Central memory CD8-positive, alpha-beta T cell (primary cell): Measurements from ENCODE around the gene SLC30A9.

ENCODE experiments used
- ATAC-seq: fragments of 150-1000 bp; cut with Tn5 transposase; replicated peaks from 2 replicates; pipeline ENCODE4 v1.10.0; 2022; ENCODE audit warnings: mild to moderate bottlenecking, moderate FRiP score, moderate number of reproducible peaks; ENCODE audit not compliant: poor library complexity, severe bottlenecking; ENCODE audit errors: extremely low read depth
- DNase-seq, 2 donors: peaks; one replicate each; pipeline ENCODE4 v3.0.0; 2021; ENCODE audit warnings: low spot score in 2 of 2
- H3K27ac Mint-ChIP-seq: one replicate; pipeline ENCODE4 v1.8.0; 2022; ENCODE audit warnings: low read depth, mild to moderate bottlenecking, moderate library complexity, mixed read lengths
- H3K27me3 Mint-ChIP-seq: one replicate; pipeline ENCODE4 v1.8.0; 2022; ENCODE audit warnings: mixed read lengths
- H3K36me3 Mint-ChIP-seq: one replicate; pipeline ENCODE4 v1.8.0; 2022; ENCODE audit warnings: mild to moderate bottlenecking, moderate library complexity, mixed read lengths; ENCODE audit not compliant: insufficient read depth
- H3K4me1 Mint-ChIP-seq: one replicate; pipeline ENCODE4 v1.8.0; 2022; ENCODE audit warnings: mixed read lengths
- H3K4me3 Mint-ChIP-seq: one replicate; pipeline ENCODE4 v1.8.0; 2022; ENCODE audit warnings: mild to moderate bottlenecking, moderate library complexity, mixed read lengths
- H3K9me3 Mint-ChIP-seq: one replicate; pipeline ENCODE4 v1.8.0; 2022; ENCODE audit warnings: mixed read lengths

Gene SLC30A9

DNA sequence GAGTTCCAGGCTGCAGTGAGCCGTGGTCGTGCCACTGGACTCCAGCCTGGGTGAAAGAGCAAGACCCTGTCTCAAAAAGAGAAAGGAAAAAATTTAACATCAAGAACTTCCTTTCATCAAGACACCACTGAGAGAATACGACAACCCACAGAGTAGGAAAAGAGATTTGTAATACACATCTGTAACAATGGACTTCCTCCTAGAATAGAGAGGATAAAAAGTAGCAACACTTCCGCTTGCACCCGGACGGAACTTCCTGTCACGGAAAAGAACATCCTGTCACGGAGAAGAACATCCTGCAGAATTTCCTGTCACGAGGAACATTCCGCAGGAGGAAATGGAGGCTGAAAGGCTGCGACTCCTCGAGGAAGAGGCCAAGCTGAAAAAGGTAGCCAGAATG, 8.9 kb upstream of the SLC30A9 start, which contains the start of gene DCAF4L1:
TSS of gene DCAF4L1 (plus strand) at position 301 of the 400 bp plus-strand sequence. CDS start at position 338, 37 bp downstream.
- no peaks in the 10 kb centered on the region for H3K36me3 Mint-ChIP-seq
- no peak for ATAC-seq
- no peaks in the 10 kb centered on the region for H3K9me3 Mint-ChIP-seq
- H3K27me3 Mint-ChIP-seq: no peaks in the 10 kb centered on the region
- H3K4me1 Mint-ChIP-seq: no peaks in the 10 kb centered on the region
- DNase-seq: no peak
- H3K4me3 Mint-ChIP-seq: no peak within 1 kb of the TSS
- no peak within 1 kb of the TSS for H3K27ac Mint-ChIP-seq

DNA sequence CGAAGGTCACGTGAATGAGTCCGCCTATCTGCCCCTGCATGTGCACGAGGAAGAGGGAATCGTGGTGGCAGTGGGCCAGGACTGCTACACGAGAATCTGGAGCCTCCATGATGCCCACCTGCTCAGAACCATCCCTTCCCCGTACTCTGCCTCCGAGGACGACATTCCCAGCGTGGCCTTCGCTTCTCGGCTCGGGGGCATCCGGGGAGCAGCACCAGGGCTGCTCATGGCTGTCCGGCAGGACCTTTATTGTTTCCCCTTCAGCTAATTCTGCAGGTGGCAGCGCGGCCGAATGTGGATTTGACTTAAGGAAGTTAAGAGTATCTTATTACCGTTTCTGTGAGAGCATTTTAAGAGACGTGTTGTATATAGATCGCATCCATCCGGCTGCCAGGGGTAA, 7.6 kb upstream of the SLC30A9 start:
- Mint-ChIP-seq H3K27me3 (no peaks in the 10 kb centered on the region), H3K4me3 (no peak overlapping the region), H3K4me1 (no peaks in the 10 kb centered on the region), H3K27ac (no peak overlapping the region), H3K9me3 (no peaks in the 10 kb centered on the region), H3K36me3 (no peaks in the 10 kb centered on the region)
- ATAC-seq (no peak), DNase-seq (no peak)

DNA sequence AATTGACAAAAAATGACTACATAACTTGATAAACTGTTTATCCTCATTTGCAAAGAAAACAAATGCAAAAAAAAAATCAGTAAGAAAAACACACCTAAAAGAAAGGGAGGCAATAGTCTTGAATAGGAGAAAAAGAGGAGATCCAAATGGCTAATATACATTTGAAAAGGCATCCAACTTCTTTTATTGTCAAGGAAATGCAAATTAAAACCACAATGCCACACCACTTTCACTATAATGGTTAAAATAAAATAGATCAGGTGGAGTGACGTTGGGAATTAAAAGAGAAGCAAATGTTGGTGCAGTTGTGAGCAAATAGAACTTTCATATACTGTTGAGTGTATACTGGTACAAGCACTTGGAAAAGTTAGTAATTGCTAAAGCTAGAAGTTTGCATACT, 5.2 kb upstream of the SLC30A9 start:
- ATAC-seq (no peak), DNase-seq (no peak)
- no peaks in the 10 kb centered on the region for H3K9me3 Mint-ChIP-seq
- H3K36me3 Mint-ChIP-seq: peaks cover under 1% of the 10 kb centered on the region
- H3K4me3 Mint-ChIP-seq: no peak overlapping the region
- no peak overlapping the region for H3K27ac Mint-ChIP-seq
- H3K4me1 Mint-ChIP-seq: peaks cover 8% of the 10 kb centered on the region
- no peaks in the 10 kb centered on the region for H3K27me3 Mint-ChIP-seq

DNA sequence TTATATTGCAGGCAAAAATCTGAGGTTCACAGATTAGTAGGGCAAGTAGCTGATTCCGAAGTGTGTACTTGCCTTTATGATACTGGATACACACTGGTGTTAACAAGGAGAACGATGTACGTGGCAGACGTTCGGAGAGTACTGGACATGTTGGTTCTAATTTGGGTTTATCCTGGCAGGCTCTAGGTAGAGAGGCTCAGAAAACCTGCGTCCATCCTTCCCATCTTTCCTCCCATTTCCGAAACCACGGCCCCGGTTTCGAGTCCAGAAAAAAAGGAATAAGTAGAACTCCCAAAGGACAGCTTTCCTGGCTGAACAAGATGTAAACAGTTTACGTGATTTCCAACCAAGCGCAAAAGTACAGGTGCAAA, 351 bp upstream of the SLC30A9 start:
- peaks cover 9% of the 10 kb centered on the region for H3K4me1 Mint-ChIP-seq
- peak overlapping the region; percentile 97 for H3K4me3 Mint-ChIP-seq
- H3K36me3 Mint-ChIP-seq: peaks cover 12% of the 10 kb centered on the region
- ATAC-seq (peak; percentile 12), DNase-seq (no peak)
- H3K9me3 Mint-ChIP-seq: no peaks in the 10 kb centered on the region
- H3K27ac Mint-ChIP-seq: peak overlapping the region; percentile 98
- H3K27me3 Mint-ChIP-seq: no peaks in the 10 kb centered on the region

DNA sequence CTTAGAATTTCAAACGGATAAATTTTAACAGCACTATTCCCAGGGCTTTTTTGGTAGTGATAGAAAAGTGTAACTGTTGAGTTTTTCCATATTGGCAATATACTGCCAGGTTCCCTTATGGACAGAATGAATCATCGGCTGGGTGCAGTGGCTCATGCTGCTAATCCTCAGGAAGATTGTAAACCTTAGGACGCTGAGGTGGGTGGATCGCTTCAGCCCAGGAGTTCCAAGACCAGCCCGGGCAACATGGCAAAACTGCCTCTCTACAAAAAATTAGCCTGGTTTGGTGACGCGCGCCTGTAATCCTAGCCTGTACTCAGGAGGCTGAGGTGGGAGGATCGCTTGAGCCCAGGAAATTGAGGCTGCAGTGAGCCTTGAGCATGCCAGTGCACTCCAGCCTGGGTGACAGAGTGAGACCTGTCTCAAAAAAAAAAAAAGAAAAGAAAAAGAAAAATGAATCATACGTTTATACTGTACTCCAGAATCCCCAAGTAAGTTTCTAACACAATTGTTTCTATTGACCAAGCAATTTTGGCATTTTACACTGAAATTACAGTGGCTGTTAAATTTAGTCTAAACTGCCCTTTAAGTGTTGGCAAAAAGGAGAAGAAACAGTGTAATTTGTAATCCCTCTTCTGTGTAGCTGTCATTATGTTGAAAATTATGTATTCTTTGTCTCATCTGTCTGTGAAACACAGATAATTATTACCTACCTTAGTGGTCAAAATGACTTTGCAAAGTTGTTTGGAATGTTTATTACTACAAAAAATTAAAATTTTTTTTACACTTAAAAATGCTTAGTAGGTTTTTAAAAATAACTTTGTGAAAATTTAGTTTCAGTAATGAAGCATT, 1.8 kb downstream of the SLC30A9 start:
- no peak for DNase-seq
- Mint-ChIP-seq H3K4me3 (peak overlapping the region; percentile 23), H3K9me3 (no peaks in the 10 kb centered on the region), H3K27ac (no peak overlapping the region), H3K27me3 (no peaks in the 10 kb centered on the region), H3K36me3 (peaks cover 12% of the 10 kb centered on the region), H3K4me1 (peaks cover 15% of the 10 kb centered on the region)
- ATAC-seq: no peak

DNA sequence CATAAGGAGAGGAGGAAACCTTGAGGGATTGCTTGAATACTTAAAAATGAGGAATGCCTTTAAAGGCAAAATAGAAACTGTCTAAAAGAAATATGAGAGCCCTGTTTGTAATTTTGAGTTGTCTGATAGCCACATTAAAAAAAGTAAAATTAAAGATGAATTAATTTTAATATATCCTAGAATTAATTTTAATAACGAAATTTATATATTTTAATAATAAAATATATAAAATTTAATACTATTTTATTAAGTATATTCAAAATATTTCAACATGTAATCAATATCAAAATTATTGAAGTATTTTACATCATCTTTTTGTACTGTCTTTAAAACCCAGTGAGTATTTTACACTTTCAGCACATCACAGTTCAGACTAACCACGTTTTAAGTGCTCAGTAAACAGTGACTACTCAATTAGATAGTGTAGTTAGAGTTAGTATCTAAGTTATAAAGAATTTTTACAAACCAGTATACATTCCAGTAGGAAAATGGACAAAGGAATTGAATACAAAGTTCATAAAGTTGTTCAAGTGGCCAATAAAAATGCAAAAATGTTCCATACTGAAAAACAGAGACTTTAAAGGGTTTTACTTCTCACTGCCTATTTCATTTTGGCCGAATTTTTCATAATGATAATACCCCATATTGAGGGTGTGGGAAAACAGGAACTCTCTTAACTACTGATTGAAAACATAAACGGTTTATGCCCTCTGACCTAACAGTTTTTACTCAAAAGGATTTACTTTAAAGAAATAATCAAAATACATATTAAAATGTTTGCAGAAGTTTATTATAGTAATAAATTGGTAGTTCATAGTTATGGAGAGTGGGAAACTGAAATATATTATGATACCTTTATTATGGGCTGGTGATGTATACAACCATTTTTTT, 2.9 kb downstream of the SLC30A9 start:
- H3K27ac Mint-ChIP-seq: no peak overlapping the region

DNA sequence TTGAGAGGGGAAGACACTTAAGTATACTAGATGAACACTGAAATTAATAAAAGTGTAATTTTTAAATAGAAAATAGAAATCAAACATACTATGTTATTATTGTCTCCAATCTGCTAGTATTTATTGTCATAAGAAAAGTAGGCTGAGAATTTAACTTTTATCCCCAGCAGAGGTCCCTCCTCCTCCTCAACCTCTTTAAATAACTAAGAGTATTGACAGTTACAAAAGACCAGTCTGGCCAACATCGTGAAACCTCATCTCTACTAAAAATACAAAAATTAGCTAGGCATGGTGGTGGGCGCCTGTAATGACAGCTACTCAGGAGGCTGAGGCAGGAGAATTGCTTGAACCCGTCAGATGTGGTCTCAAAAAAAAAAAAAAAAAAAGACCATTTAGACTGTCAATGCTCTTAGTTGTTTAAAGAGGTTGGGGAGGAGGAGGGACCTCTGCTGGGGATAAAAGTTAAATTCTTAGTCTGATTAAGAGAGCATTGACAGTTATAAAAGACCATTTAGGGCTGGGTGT, 4.2 kb downstream of the SLC30A9 start:
- ATAC-seq (no peak), DNase-seq (no peak)
- no peak overlapping the region for H3K27ac Mint-ChIP-seq
- peaks cover 18% of the 10 kb centered on the region for H3K4me1 Mint-ChIP-seq
- H3K36me3 Mint-ChIP-seq: peaks cover 12% of the 10 kb centered on the region
- no peaks in the 10 kb centered on the region for H3K9me3 Mint-ChIP-seq
- H3K4me3 Mint-ChIP-seq: no peak overlapping the region
- no peaks in the 10 kb centered on the region for H3K27me3 Mint-ChIP-seq

More for the DNA sequence above, 2.9 kb downstream of the SLC30A9 start:
- H3K27me3 Mint-ChIP-seq: no peaks in the 10 kb centered on the region
- peaks cover 15% of the 10 kb centered on the region for H3K4me1 Mint-ChIP-seq
- no peaks in the 10 kb centered on the region for H3K9me3 Mint-ChIP-seq
- no peak overlapping the region for H3K4me3 Mint-ChIP-seq
- peaks cover 12% of the 10 kb centered on the region for H3K36me3 Mint-ChIP-seq
- DNase-seq (no peak), ATAC-seq (no peak)

DNA sequence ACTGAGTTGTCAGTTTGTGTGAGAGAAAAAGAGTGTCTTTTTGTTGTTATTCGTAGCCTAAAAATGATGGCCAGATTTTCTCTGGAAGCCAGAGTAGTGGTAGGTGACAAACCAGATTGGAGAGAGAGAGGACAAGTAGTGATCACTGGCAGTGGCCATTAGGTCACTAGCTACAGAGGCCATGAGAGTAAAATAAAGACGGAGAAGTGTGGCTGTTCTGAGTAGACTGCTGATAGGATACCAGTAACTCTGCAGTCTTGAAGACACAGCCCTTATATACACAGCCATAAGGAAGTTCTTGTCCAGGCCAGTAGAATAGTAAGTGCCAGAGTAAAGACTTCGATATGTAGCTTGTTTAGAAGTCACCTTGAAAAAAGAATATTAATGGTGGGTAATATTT, 7.7 kb downstream of the SLC30A9 start:
- Mint-ChIP-seq H3K4me3 (no peak overlapping the region), H3K27ac (no peak overlapping the region), H3K27me3 (no peaks in the 10 kb centered on the region), H3K36me3 (peaks cover 7% of the 10 kb centered on the region), H3K4me1 (peaks cover 18% of the 10 kb centered on the region), H3K9me3 (no peaks in the 10 kb centered on the region)
- DNase-seq (no peak), ATAC-seq (no peak)

DNA sequence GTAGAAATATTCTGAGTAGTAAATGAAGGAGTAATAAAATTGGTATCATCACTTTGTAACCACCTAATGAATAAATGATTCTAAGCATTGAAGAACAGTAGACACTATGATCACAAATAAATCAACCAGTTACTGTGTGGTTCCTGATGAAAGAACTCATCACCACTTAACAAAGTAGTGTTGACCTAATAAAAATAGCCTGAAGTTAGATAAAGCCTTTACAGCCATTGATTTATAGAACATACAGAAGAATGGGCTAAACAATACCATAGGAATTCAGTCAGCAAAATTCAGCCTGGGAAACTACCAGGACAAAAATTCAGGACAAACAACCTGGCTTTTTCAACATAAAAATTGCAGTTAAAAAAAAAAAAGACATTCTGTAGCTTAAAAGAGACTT, 9.0 kb downstream of the SLC30A9 start:
- ATAC-seq: no peak
- H3K4me3 Mint-ChIP-seq: no peak overlapping the region
- H3K36me3 Mint-ChIP-seq: peaks cover 11% of the 10 kb centered on the region
- no peaks in the 10 kb centered on the region for H3K9me3 Mint-ChIP-seq
- no peaks in the 10 kb centered on the region for H3K27me3 Mint-ChIP-seq
- no peak overlapping the region for H3K27ac Mint-ChIP-seq
- no peak for DNase-seq
- peaks cover 31% of the 10 kb centered on the region for H3K4me1 Mint-ChIP-seq

DNA sequence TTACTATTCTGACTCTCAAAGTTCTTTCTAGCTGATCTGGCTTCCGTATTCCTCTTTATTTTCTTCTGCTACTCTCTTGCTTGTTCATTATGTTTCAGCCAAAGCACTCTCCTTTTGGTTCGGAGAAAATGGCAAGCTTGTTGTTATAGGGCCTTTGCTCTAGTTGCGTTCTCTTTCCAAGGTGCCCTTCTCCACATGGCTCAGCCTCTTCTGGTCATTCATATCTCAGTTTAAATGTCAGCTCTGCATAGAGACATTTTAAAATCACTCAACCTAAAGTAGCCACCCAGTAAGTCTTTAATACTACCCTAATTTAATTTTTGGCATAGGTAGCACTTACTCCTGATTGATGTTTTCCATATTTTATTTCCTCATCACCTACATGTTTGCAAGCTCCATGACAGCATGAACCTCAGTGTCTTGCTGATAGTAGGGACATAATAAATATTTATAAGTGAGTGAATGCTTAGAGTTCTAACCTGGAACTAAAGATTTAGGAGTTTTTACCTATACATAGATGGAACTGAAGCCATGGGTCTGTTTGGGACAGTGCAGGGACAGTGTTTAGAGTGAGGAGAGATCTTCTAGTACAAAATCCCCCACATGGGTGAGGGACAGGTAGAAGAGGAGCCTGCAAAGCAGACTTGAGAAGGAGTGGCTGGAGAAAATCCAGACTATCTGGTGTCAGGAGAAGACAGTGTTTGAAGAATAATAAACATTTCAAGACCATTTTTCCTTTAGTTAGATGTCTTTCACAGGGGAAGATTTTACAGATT, 17.9 kb downstream of the SLC30A9 start:
- no peak for ATAC-seq
- H3K27me3 Mint-ChIP-seq: no peaks in the 10 kb centered on the region
- peaks cover 18% of the 10 kb centered on the region for H3K36me3 Mint-ChIP-seq
- no peak overlapping the region for H3K4me3 Mint-ChIP-seq
- H3K9me3 Mint-ChIP-seq: no peaks in the 10 kb centered on the region
- DNase-seq: no peak
- peaks cover 60% of the 10 kb centered on the region for H3K4me1 Mint-ChIP-seq
- no peak overlapping the region for H3K27ac Mint-ChIP-seq

DNA sequence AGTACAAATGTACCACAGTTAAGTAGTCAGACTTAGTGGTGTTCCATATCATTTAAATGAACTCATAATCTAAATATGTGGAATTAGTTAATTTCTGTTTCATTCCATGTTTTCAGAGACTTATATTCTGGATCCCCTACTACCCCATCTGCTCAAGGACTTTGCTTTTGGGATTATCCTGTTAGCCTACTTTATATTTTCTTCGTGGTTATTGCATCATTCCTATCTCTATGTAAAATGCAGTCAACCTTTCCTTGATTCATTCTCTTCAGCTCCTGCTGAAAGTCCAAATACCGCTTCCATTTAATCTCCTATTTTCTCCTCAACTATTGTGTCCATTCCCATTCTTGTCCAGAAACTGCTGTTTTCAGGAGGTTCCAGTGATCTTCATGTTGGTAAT, 25.1 kb downstream of the SLC30A9 start:
- peaks cover 10% of the 10 kb centered on the region for H3K36me3 Mint-ChIP-seq
- H3K27ac Mint-ChIP-seq: peak overlapping the region; percentile 26
- H3K4me1 Mint-ChIP-seq: peaks cover 49% of the 10 kb centered on the region
- ATAC-seq (no peak), DNase-seq (no peak)
- H3K4me3 Mint-ChIP-seq: no peak overlapping the region
- no peaks in the 10 kb centered on the region for H3K9me3 Mint-ChIP-seq
- H3K27me3 Mint-ChIP-seq: no peaks in the 10 kb centered on the region

DNA sequence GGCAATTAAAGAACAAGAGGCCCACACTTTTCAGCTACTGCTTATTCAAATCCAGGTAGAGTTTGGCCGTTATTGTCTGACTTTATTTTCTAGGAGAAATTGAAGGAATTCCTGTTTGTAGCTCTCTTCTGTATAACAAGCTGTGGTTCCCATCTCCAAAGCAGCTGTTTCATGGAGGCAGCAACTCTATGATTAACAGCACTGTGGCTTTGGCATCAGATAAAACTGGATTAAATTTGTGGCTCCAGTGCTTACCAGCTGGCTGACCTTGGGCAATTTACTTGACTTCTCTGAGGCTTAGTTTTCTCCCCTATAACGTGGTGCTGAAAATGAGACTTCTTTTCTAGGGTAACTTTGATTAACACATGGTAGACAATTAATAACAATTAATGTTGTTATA, 28.1 kb downstream of the SLC30A9 start:
- Mint-ChIP-seq H3K4me1 (peaks cover 37% of the 10 kb centered on the region), H3K27ac (no peak overlapping the region), H3K27me3 (no peaks in the 10 kb centered on the region), H3K4me3 (no peak overlapping the region), H3K9me3 (no peaks in the 10 kb centered on the region), H3K36me3 (peaks cover 20% of the 10 kb centered on the region)
- ATAC-seq (no peak), DNase-seq (no peak)
